Measurements from ENCODE around the gene DNAJC17.
A peak's percentile ranks its signal among the peaks of the same experiment; 100 is the strongest.

DNAJC17 gene

GRCh38 chr15:40787344-40787841, 19.9 kb downstream of the DNAJC17 start:
- Histone ChIP-seq H3K4me1 (ENCODE audit: insufficient read depth, low read length) (peaks cover 24% of the 10 kb centered on the region), H3K9ac (ENCODE audit: low read depth, low read length) (peak overlapping the region; percentile 7; the same call in 1 of the 2 replicates), H3K36me3 (ENCODE audit: insufficient read depth, low read depth, low read length) (no peaks in the 10 kb centered on the region), H3K4me3 (ENCODE audit: low read length) (peak overlapping the region; percentile 23), H3K27me3 (ENCODE audit: insufficient read depth, low read length) (no peaks in the 10 kb centered on the region), H3K27ac (ENCODE audit: low read length) (no peak overlapping the region), H3K9me3 (ENCODE audit: insufficient read depth, low read depth, low read length) (no peaks in the 10 kb centered on the region)

- Histone ChIP-seq H3K4me1 (ENCODE audit: insufficient read depth, low read length) (peaks cover 24% of the 10 kb centered on the region), H3K9me3 (ENCODE audit: insufficient read depth, low read depth, low read length) (no peaks in the 10 kb centered on the region), H3K27me3 (ENCODE audit: insufficient read depth, low read length) (no peaks in the 10 kb centered on the region), H3K9ac (ENCODE audit: low read depth, low read length) (no peak overlapping the region), H3K36me3 (ENCODE audit: insufficient read depth, low read depth, low read length) (no peaks in the 10 kb centered on the region), H3K4me3 (ENCODE audit: low read length) (no peak overlapping the region), H3K27ac (ENCODE audit: low read length) (no peak overlapping the region)
These were observed 21.5 kb downstream of the DNAJC17 start for GRCh38 chr15:40785814-40786213.

DNA sequence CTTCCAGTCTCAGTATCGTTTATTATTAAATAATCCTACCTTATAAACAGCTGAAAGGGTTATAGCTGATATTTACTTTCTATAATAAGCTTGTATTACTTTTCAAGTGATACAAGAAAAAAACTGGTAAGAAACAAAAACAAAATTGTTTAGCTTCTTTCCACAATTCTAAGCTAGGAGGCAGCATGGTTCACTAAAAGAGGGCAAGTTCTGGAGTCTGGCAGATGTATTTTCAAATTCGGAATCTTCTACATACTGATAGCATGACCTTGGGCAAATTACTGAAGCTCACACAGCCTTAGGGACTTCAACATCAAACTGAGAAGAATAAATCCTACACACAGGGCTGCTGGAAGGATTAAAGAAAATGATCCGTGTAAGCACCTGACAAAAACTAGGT, 22.1 kb downstream of the DNAJC17 start:
- Histone ChIP-seq H3K4me1 (ENCODE audit: insufficient read depth, low read length) (peaks cover 24% of the 10 kb centered on the region), H3K4me3 (ENCODE audit: low read length) (no peak overlapping the region), H3K27me3 (ENCODE audit: insufficient read depth, low read length) (no peaks in the 10 kb centered on the region), H3K9ac (ENCODE audit: low read depth, low read length) (no peak overlapping the region), H3K27ac (ENCODE audit: low read length) (no peak overlapping the region), H3K9me3 (ENCODE audit: insufficient read depth, low read depth, low read length) (no peaks in the 10 kb centered on the region), H3K36me3 (ENCODE audit: insufficient read depth, low read depth, low read length) (no peaks in the 10 kb centered on the region)

GRCh38 chr15:40782609-40783227, 24.6 kb downstream of the DNAJC17 start:
- H3K9ac ChIP-seq (ENCODE audit: low read depth, low read length), result no peak overlapping the region
- H3K9me3 ChIP-seq (ENCODE audit: insufficient read depth, low read depth, low read length), result no peaks in the 10 kb centered on the region
- no peaks in the 10 kb centered on the region for H3K27me3 ChIP-seq (ENCODE audit: insufficient read depth, low read length)
- H3K36me3 ChIP-seq (ENCODE audit: insufficient read depth, low read depth, low read length), result peaks cover 13% of the 10 kb centered on the region
- no peak overlapping the region for H3K27ac ChIP-seq (ENCODE audit: low read length)
- H3K4me1 ChIP-seq (ENCODE audit: insufficient read depth, low read length), result peaks cover 19% of the 10 kb centered on the region
- no peak overlapping the region for H3K4me3 ChIP-seq (ENCODE audit: low read length)

DNA sequence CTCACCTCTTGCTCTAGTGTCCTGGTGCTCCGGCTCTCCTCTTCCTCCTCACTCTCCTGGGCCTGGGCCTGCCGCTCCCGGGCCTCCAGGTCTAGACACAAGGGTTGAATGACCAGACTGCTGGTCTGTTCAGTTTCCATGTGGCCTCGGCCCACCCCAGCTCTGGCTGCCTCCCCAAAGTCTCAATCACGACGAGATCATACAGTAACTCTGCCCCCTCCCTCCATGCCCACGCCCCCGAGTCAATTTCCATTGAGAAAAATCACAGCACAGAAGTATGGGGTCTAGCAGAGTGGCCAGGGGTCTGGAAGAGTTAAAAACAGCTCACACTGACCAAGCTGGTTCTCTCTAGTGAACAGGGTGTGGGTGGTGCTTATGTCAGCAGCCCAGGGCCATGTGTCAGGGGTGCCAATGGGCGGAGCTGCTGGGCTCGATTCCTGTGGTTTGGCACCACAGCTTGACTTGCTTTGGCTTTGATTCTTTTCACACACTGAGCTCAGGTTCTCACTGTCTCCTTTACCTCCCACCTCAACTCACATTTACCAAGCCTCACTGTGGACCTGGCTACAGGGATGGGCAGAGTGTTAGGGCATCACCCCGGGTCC, 30.6 kb downstream of the DNAJC17 start:
- H3K4me3 ChIP-seq (ENCODE audit: low read length), result no peak overlapping the region
- no peak overlapping the region for H3K9ac ChIP-seq (ENCODE audit: low read depth, low read length)
- peaks cover 53% of the 10 kb centered on the region for H3K36me3 ChIP-seq (ENCODE audit: insufficient read depth, low read depth, low read length)
- no peaks in the 10 kb centered on the region for H3K4me1 ChIP-seq (ENCODE audit: insufficient read depth, low read length)
- no peaks in the 10 kb centered on the region for H3K27me3 ChIP-seq (ENCODE audit: insufficient read depth, low read length)
- H3K27ac ChIP-seq (ENCODE audit: low read length), result no peak overlapping the region
- H3K9me3 ChIP-seq (ENCODE audit: insufficient read depth, low read depth, low read length), result no peaks in the 10 kb centered on the region

DNA sequence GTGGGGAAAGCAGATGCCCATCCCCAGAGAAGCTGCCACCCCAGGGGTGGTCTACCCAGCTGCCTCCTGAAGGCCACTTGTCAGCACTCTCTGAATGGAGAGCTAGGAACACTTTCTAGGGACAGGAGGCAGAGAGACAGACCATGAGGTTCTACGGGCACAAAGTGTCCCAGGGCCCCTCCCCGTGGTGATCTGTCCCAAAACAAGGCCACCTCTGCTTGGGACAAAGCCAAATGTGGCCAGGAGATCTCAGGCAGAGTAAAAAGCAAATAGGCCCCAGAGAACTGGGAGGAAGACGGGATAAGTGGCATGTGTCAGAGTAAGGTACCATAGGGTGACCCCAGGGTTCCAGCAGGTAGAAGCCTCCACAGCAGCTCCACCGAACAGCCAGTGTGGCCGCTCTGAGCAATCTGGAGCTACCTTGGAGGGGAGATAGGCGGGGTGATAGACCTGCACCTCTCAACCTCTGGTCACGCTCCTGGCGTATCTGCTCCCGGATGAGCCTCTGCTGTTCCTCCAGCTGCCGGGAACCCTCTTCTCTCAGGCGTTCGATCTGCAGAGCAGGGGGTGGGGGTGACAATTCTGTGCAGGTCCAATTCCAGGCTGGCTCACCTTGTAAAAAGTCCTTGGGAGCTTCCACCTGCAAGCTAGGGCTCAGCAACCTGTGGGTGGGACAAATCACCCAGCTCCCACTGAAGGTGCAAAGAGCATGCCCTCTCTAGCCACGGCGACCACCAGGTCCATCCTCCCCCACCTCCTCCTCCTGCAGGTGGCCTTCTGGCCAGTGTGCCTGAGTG, 31.3 kb downstream of the DNAJC17 start:
- Histone ChIP-seq H3K27me3 (ENCODE audit: insufficient read depth, low read length) (no peaks in the 10 kb centered on the region), H3K9ac (ENCODE audit: low read depth, low read length) (no peak overlapping the region), H3K4me1 (ENCODE audit: insufficient read depth, low read length) (no peaks in the 10 kb centered on the region), H3K9me3 (ENCODE audit: insufficient read depth, low read depth, low read length) (no peaks in the 10 kb centered on the region), H3K36me3 (ENCODE audit: insufficient read depth, low read depth, low read length) (peaks cover 53% of the 10 kb centered on the region), H3K27ac (ENCODE audit: low read length) (no peak overlapping the region), H3K4me3 (ENCODE audit: low read length) (no peak overlapping the region)

DNA sequence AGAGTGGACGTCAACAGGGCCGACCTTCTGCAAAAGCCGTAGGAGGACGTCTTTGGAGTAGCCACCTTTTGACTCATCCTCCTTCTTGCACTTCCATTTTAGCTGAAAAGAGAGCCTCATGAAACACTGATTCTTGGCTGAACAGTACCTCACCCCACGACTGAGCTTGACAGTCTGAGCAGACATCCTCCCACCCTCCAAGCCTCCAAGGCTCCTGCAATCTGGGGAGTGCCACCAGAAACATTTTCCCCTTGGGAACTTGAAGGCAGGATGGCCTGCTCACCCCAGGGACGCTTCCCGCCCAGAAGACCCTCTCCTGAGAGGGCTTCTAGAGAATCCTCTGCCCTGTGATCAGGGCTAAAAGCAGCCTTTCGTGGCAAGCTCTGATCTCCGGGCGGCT, 32.3 kb downstream of the DNAJC17 start:
- Histone ChIP-seq H3K4me3 (ENCODE audit: low read length) (no peak overlapping the region), H3K4me1 (ENCODE audit: insufficient read depth, low read length) (no peaks in the 10 kb centered on the region), H3K27me3 (ENCODE audit: insufficient read depth, low read length) (no peaks in the 10 kb centered on the region), H3K36me3 (ENCODE audit: insufficient read depth, low read depth, low read length) (peaks cover 53% of the 10 kb centered on the region), H3K9ac (ENCODE audit: low read depth, low read length) (no peak overlapping the region), H3K27ac (ENCODE audit: low read length) (no peak overlapping the region), H3K9me3 (ENCODE audit: insufficient read depth, low read depth, low read length) (no peaks in the 10 kb centered on the region)

- Histone ChIP-seq H3K27me3 (ENCODE audit: insufficient read depth, low read length) (no peaks in the 10 kb centered on the region), H3K27ac (ENCODE audit: low read length) (no peak overlapping the region), H3K9me3 (ENCODE audit: insufficient read depth, low read depth, low read length) (no peaks in the 10 kb centered on the region), H3K4me1 (ENCODE audit: insufficient read depth, low read length) (no peaks in the 10 kb centered on the region), H3K36me3 (ENCODE audit: insufficient read depth, low read depth, low read length) (peaks cover 48% of the 10 kb centered on the region), H3K4me3 (ENCODE audit: low read length) (no peak overlapping the region), H3K9ac (ENCODE audit: low read depth, low read length) (no peak overlapping the region)
These were observed 33.4 kb downstream of the DNAJC17 start for GRCh38 chr15:40773902-40774301.

- H3K36me3 ChIP-seq (ENCODE audit: insufficient read depth, low read depth, low read length), result peaks cover 47% of the 10 kb centered on the region
- H3K9me3 ChIP-seq (ENCODE audit: insufficient read depth, low read depth, low read length), result no peaks in the 10 kb centered on the region
- H3K4me1 ChIP-seq (ENCODE audit: insufficient read depth, low read length), result no peaks in the 10 kb centered on the region
- no peak overlapping the region for H3K27ac ChIP-seq (ENCODE audit: low read length)
- H3K9ac ChIP-seq (ENCODE audit: low read depth, low read length), result no peak overlapping the region
- no peaks in the 10 kb centered on the region for H3K27me3 ChIP-seq (ENCODE audit: insufficient read depth, low read length)
- H3K4me3 ChIP-seq (ENCODE audit: low read length), result no peak overlapping the region
These were observed 33.8 kb downstream of the DNAJC17 start for GRCh38 chr15:40773496-40773895.

- H3K27ac ChIP-seq (ENCODE audit: low read length), result no peak overlapping the region
- no peaks in the 10 kb centered on the region for H3K9me3 ChIP-seq (ENCODE audit: insufficient read depth, low read depth, low read length)
- H3K4me3 ChIP-seq (ENCODE audit: low read length), result no peak overlapping the region
- H3K27me3 ChIP-seq (ENCODE audit: insufficient read depth, low read length), result no peaks in the 10 kb centered on the region
- no peaks in the 10 kb centered on the region; the same call in 1 of the 2 replicates for H3K4me1 ChIP-seq (ENCODE audit: insufficient read depth, low read length)
- H3K9ac ChIP-seq (ENCODE audit: low read depth, low read length), result no peak overlapping the region
- peaks cover 42% of the 10 kb centered on the region for H3K36me3 ChIP-seq (ENCODE audit: insufficient read depth, low read depth, low read length)
These were observed 35.3 kb downstream of the DNAJC17 start for GRCh38 chr15:40772014-40772413.

DNA sequence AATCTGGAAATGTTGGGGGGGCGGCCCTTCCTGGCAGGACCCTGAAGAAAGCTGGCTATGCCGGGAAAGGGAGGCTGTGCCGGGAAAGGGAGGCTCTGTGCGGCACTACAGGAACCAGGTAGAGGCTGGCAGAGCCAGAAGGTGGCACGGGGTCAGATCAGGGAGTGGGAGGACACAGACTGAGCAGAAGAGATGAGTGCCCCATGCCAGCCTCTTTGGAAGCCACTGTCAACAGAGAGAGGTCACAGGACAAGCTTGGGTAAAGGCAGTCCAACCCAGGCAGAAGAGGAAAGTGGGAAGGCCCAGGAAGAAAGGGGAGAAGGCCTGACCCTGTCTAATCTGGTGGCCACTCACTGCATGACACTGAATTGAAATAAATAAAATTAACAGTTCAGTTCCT, 36.0 kb downstream of the DNAJC17 start:
- no peak overlapping the region for H3K27ac ChIP-seq (ENCODE audit: low read length)
- peaks cover 35% of the 10 kb centered on the region for H3K36me3 ChIP-seq (ENCODE audit: insufficient read depth, low read depth, low read length)
- peaks cover 3% of the 10 kb centered on the region for H3K4me1 ChIP-seq (ENCODE audit: insufficient read depth, low read length)
- no peak overlapping the region for H3K9ac ChIP-seq (ENCODE audit: low read depth, low read length)
- no peaks in the 10 kb centered on the region for H3K9me3 ChIP-seq (ENCODE audit: insufficient read depth, low read depth, low read length)
- no peak overlapping the region for H3K4me3 ChIP-seq (ENCODE audit: low read length)
- H3K27me3 ChIP-seq (ENCODE audit: insufficient read depth, low read length), result no peaks in the 10 kb centered on the region
